GM12872 (cell line): ENCODE results near the gene TMUB1.

Experiments
- TF ChIP-seq, protein P1 (sequence below): IDR thresholded peaks from 3 replicates; pipeline ENCODE4 v1.5.1; 2011; ENCODE audit warnings: low read depth, mild to moderate bottlenecking, low read length, moderate library complexity; ENCODE audit not compliant: insufficient read depth

Gene TMUB1

DNA sequence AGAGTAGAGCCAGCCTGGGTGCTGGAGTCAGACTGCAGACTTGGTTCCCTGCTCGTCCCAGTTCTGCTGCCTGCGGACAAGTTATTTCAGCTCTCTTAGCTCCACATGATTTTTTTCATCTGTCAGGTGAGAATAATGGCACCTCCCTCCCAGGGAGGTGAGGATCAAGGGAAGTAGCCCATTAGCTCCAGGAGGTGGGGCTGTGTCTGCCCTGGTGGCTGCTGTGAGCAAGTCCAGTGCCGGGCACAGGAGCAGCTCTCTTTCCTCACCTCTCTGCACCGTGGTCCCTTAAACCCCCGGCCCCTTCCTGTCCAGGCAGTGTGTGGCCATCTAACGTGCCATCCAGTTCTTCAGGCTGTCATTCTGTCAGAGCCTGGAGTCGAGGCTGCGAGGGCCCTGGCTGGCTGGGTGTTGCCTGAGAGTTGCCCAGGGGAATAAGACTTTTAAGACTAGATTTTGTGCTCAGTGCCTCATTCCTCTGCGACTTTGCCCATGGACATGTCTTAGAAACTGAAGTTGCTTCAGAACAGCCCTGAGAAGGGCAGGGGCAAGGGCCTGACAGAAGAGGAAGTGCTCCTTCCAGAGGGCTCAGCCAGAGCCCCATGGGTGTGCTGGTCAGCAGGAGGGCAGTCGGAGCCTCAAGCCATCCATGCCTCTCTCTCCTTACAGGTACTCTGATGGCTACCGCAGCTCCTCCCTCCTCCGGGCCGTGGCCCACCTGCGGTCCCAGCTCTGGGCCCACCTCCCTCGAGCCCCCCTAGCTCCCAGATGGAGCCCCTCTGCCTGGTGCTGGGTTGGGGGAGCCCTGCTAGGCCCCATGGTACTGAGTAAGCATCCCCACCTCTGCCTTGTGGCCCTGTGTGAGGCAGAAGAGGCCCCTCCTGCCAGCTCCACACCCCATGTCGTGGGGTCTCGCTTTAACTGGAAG, 50.1 kb downstream of the TMUB1 start:
- TF ChIP-seq, protein P1, sequence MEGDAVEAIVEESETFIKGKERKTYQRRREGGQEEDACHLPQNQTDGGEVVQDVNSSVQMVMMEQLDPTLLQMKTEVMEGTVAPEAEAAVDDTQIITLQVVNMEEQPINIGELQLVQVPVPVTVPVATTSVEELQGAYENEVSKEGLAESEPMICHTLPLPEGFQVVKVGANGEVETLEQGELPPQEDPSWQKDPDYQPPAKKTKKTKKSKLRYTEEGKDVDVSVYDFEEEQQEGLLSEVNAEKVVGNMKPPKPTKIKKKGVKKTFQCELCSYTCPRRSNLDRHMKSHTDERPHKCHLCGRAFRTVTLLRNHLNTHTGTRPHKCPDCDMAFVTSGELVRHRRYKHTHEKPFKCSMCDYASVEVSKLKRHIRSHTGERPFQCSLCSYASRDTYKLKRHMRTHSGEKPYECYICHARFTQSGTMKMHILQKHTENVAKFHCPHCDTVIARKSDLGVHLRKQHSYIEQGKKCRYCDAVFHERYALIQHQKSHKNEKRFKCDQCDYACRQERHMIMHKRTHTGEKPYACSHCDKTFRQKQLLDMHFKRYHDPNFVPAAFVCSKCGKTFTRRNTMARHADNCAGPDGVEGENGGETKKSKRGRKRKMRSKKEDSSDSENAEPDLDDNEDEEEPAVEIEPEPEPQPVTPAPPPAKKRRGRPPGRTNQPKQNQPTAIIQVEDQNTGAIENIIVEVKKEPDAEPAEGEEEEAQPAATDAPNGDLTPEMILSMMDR = no peak
